ENCODE results near the gene RNF141. TPM values are rescaled to one million over a fixed set of nuclear protein-coding genes. Genes with fewer than 3 reads are reported as not detected.

The RNF141 gene
- total RNA-seq, 3 donors from 2014 or later (not counting 1 experiment from before 2014, with no cell fraction given): 10.3 to 13.9 (median 11.7) TPM

DNA sequence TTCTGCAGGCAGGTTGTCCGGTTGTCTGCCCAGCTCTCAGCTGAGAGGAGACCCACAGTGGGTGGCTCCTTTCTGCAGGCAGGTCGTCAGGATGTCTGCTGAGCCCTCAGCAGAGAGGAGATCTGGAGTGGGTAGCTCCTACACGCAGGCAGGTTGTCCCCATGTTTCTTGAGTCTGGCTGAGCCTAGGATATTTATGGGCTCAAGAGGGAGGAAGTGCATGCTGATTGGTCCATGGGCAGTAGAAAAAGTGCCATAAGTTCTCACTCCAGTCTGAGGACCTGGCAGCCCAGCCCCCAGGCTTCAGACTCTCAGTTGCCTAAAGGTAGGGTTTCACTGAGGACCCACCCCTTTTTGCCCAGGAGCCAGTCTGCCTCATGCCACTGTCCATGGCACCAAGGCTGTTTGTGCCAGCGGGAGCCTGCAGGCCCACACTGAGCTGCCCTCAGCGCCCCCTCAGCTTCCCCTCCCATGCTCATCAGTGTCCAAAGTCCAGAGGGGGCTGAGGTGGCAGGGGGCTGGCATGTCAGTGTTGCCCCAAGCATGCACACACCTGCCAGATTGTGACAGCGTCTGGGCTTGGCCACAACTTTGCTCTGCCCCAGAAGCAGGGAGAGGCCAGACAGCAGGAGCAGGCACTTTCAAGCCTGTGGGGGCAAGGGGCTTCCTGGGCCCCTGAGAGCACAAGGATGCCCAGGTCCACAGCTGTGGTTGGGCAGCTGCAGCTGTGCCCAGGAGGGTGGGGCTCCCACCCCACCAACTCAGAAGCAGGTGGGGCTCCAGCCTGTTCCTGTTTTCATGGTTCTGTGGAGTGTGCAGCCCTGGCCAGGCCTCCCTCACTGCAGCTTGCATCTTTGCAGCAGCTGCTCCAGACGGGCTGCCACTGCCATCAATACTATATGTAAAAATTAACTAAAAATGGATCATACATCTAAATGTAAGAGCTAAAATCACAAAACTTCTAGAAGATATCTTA is 3.8 kb upstream of the RNF141 start:
- Histone ChIP-seq H3K27me3 (ENCODE audit: control insufficient read depth, insufficient read depth, low read length) (no peaks in the 10 kb centered on the region), H3K9me3 (ENCODE audit: control insufficient read depth, insufficient read depth, low read length) (peaks cover 7% of the 10 kb centered on the region), H3K36me3 (ENCODE audit: control insufficient read depth, insufficient read depth, low read length) (no peaks in the 10 kb centered on the region), H3K4me1 (ENCODE audit: control insufficient read depth, insufficient read depth, low read length) (peaks cover 14% of the 10 kb centered on the region), H3K27ac (ENCODE audit: low read length) (peak overlapping the region; percentile 14), H3K4me3 (ENCODE audit: low read length) (no peak overlapping the region)
- H3K27me3 Mint-ChIP-seq (ENCODE audit: low read depth in 2 of 2): peaks cover 10 to 19% of the 10 kb centered on the region in 2 donors
- DNase-seq (no peak), ATAC-seq (no peak)
- intact Hi-C loops (cut with micrococcal nuclease): loop anchor here (5.0 kb wide), 4 partner anchors 92 to 1087 kb away; no protein-coding TSS in a partner anchor
- no peak overlapping the region for H3K4me3 Mint-ChIP-seq
- TF ChIP-seq, protein P1, sequence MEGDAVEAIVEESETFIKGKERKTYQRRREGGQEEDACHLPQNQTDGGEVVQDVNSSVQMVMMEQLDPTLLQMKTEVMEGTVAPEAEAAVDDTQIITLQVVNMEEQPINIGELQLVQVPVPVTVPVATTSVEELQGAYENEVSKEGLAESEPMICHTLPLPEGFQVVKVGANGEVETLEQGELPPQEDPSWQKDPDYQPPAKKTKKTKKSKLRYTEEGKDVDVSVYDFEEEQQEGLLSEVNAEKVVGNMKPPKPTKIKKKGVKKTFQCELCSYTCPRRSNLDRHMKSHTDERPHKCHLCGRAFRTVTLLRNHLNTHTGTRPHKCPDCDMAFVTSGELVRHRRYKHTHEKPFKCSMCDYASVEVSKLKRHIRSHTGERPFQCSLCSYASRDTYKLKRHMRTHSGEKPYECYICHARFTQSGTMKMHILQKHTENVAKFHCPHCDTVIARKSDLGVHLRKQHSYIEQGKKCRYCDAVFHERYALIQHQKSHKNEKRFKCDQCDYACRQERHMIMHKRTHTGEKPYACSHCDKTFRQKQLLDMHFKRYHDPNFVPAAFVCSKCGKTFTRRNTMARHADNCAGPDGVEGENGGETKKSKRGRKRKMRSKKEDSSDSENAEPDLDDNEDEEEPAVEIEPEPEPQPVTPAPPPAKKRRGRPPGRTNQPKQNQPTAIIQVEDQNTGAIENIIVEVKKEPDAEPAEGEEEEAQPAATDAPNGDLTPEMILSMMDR (IDR thresholded peaks at IDR 0.05): no peak
- no peaks in the 10 kb centered on the region for H3K9me3 Mint-ChIP-seq
- WGBS (ENCODE audit: insufficient coverage): 73% methylated on average over 6 of the region's 7 CpGs
- no peaks in the 10 kb centered on the region for H3K36me3 Mint-ChIP-seq
- peaks cover 13% of the 10 kb centered on the region in 2 donors for H3K4me1 Mint-ChIP-seq
- H3K27ac Mint-ChIP-seq: no peak overlapping the region

- TF ChIP-seq, protein P1 (IDR thresholded peaks at IDR 0.05): no peak
- no peaks in the 10 kb centered on the region for H3K27me3 ChIP-seq (ENCODE audit: control insufficient read depth, insufficient read depth, low read length)
- Mint-ChIP-seq H3K27ac (no peak overlapping the region), H3K4me3 (no peak overlapping the region), H3K27me3 (ENCODE audit: low read depth in 2 of 2) (peaks cover 6 to 15% of the 10 kb centered on the region in 2 donors), H3K4me1 (peaks cover 18% of the 10 kb centered on the region in 2 donors), H3K9me3 (no peaks in the 10 kb centered on the region), H3K36me3 (no peaks in the 10 kb centered on the region)
- 93% methylated on average over 14 of the region's 14 CpGs for WGBS (ENCODE audit: insufficient coverage)
- peaks cover 14% of the 10 kb centered on the region for H3K4me1 ChIP-seq (ENCODE audit: control insufficient read depth, insufficient read depth, low read length)
- H3K4me3 ChIP-seq (ENCODE audit: low read length): no peak overlapping the region
- intact Hi-C loops (cut with micrococcal nuclease): loop anchor here (5.0 kb wide), 4 partner anchors 91 to 1086 kb away; no protein-coding TSS in a partner anchor
- H3K9me3 ChIP-seq (ENCODE audit: control insufficient read depth, insufficient read depth, low read length): peaks cover 7% of the 10 kb centered on the region
- no peak overlapping the region for H3K27ac ChIP-seq (ENCODE audit: low read length)
- no peak for ATAC-seq
- no peaks in the 10 kb centered on the region for H3K36me3 ChIP-seq (ENCODE audit: control insufficient read depth, insufficient read depth, low read length)
- peak in 1 of 2 donors; percentile 14 for DNase-seq
These were observed 2.8 kb upstream of the RNF141 start for GRCh38 chr11:10543782-10544181.

DNA sequence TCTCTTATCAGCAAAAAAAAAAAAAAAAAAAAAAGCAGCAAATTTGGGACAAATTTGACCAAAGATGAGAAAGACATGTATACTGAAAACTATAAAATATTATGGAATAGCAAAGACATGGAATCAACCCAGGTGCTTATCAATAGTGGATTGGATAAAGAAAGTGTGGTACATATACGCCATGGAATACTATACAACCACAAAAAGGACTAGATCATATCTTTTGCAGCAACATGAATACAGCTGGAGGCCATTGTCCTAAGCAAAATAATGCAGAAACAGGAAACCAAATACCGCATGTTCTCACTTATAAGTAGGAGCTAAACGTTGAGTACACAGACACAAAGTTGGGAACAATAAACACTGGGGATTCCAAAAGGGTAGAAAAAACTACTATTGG is 1.8 kb upstream of the RNF141 start:
- Mint-ChIP-seq H3K4me1 (peaks cover 18% of the 10 kb centered on the region in 2 donors), H3K27me3 (ENCODE audit: low read depth in 2 of 2) (peaks cover 2 to 8% of the 10 kb centered on the region in 2 donors), H3K36me3 (no peaks in the 10 kb centered on the region), H3K27ac (no peak overlapping the region), H3K9me3 (no peaks in the 10 kb centered on the region), H3K4me3 (no peak overlapping the region)
- Histone ChIP-seq H3K4me3 (ENCODE audit: low read length) (no peak overlapping the region), H3K36me3 (ENCODE audit: control insufficient read depth, insufficient read depth, low read length) (no peaks in the 10 kb centered on the region), H3K4me1 (ENCODE audit: control insufficient read depth, insufficient read depth, low read length) (peaks cover 14% of the 10 kb centered on the region), H3K9me3 (ENCODE audit: control insufficient read depth, insufficient read depth, low read length) (peaks cover 7% of the 10 kb centered on the region), H3K27me3 (ENCODE audit: control insufficient read depth, insufficient read depth, low read length) (no peaks in the 10 kb centered on the region), H3K27ac (ENCODE audit: low read length) (no peak overlapping the region)
- ATAC-seq (no peak), DNase-seq (no peak)
- 91% methylated on average over 2 of the region's 3 CpGs for WGBS (ENCODE audit: insufficient coverage)
- TF ChIP-seq, protein P1 (IDR thresholded peaks at IDR 0.05): no peak
- intact Hi-C loops (cut with micrococcal nuclease): loop anchor here (5.0 kb wide), 4 partner anchors 90 to 1085 kb away; no protein-coding TSS in a partner anchor

Data from natural killer cell (primary cell).